Kidney (tissue), 14 donors: ENCODE results near the gene RHOB. TPM values are rescaled to one million over a fixed set of nuclear protein-coding genes. Genes with fewer than 3 reads are reported as not detected.

Experiments
- DNase-seq, 5 donors: peaks; one replicate each; pipeline ENCODE4 v3.0.0-alpha.2; 2013 to 2020
- FAIRE-seq: peaks from 2 replicates; lab custom pipeline; 2012; peaks lifted over from hg19 to GRCh38; lab: Jason Lieb, UNC
- H3K27ac ChIP-seq, 2 donors: one replicate each; pipeline ENCODE4 v1.7.0; 2013; ENCODE audit warnings: low read depth in 2 of 2, low read length in 2 of 2, inconsistent platforms in 1 of 2
- H3K27me3 ChIP-seq: one replicate; pipeline ENCODE4 v1.7.1; 2013; ENCODE audit warnings: low read length, inconsistent platforms; ENCODE audit not compliant: control insufficient read depth, insufficient read depth
- H3K36me3 ChIP-seq, 3 donors: one replicate each; pipeline versions ENCODE4 v1.7.0 to v1.7.1; 2013; ENCODE audit warnings: low read length in 3 of 3, control low read depth in 1 of 3, inconsistent platforms in 1 of 3; ENCODE audit not compliant: insufficient read depth in 3 of 3, control insufficient read depth in 2 of 3
- H3K4me1 ChIP-seq, 3 donors: one replicate each; pipeline versions ENCODE4 v1.7.0 to v1.7.1; 2013; ENCODE audit warnings: low read length in 3 of 3, inconsistent platforms in 1 of 3, low read depth in 1 of 3; ENCODE audit not compliant: control insufficient read depth in 2 of 3, insufficient read depth in 2 of 3
- H3K4me3 ChIP-seq, 3 donors: one replicate each; pipeline versions ENCODE4 v1.7.0 to v1.8.1; 2013; ENCODE audit warnings: low read length in 3 of 3, control low read depth in 1 of 3, inconsistent platforms in 1 of 3
- H3K9ac ChIP-seq, 3 donors: one replicate each; pipeline versions ENCODE4 v1.7.0 to v1.7.1; 2013; ENCODE audit warnings: low read length in 3 of 3, control low read depth in 1 of 3, inconsistent platforms in 1 of 3
- H3K9me3 ChIP-seq, 3 donors: one replicate each; pipeline versions ENCODE4 v1.7.0 to v1.7.1; 2013; ENCODE audit warnings: low read length in 3 of 3, control low read depth in 1 of 3, inconsistent platforms in 1 of 3; ENCODE audit not compliant: control insufficient read depth in 2 of 3, insufficient read depth in 1 of 3
- intact Hi-C: fragments of 100-400 bp; cut with DNase I; formaldehyde crosslinking; loops from one replicate; pipeline ENCODE4 v1.11.1; 2022
- polyA plus RNA-seq: library from polyadenylated mRNA; stranded (reverse); fragments of 350-450 nt; fragmentation: Illumina TruSeq; extraction: RNeasy Lipid Tissue Mini Kit (QIAGEN cat#74804); gene quantifications from one replicate; pipeline ENCODE4 v1.2.3, GENCODE V29; 2014; ENCODE audit warnings: low read depth, low replicate concordance; ENCODE audit not compliant: insufficient read depth
- total RNA-seq: library from RNA; stranded (reverse); fragmentation: NEBNext Ultra II Directional; extraction: Animal tissue kit (Norgen Biotek cat#: 25700); gene quantifications from one replicate; pipeline ENCODE4 v1.2.1, GENCODE V29; 2021
- TF ChIP-seq, protein P1 (sequence below): IDR thresholded peaks from 3 replicates; pipeline ENCODE4 v1.5.1; 2012; ENCODE audit warnings: mild to moderate bottlenecking, moderate library complexity, borderline replicate concordance; ENCODE audit not compliant: insufficient read depth; ENCODE audit errors: extremely low read depth
- donor health status: control.
- donor health status: control.
- donor health status: control.
- donor health status: control.
- donor health status: control.
- donor health status: DM: yes; HTN: yes; CAD: no.
- donor health status: Normal renal cell carcinoma (clear cell type).

The RHOB gene
- total and polyA plus RNA-seq, 2 donors from 2014 or later: 241 to 487 TPM

DNA sequence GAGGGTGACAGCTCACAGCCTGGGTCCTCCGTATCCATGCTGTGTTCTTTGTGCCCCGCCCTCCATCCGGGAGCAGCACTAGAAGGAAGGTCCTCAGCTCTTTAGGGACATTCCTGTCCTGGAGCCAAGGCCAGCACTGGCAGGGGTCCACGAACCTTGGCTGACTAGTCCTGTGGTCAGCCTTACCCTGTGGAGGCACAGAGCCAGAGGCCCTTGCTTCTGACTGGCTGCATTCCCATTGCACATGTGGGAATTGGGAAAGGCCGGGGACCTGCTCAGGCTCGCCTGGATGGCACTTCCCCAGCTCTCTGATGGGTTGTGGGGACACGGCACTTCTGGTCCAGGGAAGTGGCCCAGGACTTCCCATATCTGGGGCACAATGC, 24.9 kb upstream of the RHOB start:
- no peaks in the 10 kb centered on the region for H3K36me3 ChIP-seq
- peak overlapping the region in 1 of 2 donors; percentile 0 for H3K27ac ChIP-seq
- H3K9ac ChIP-seq: no peak overlapping the region
- no peak overlapping the region for H3K4me3 ChIP-seq
- peaks cover 0 to 28% (median 10%) of the 10 kb centered on the region in 3 donors for H3K4me1 ChIP-seq
- no peak for FAIRE-seq
- DNase-seq: peak in 1 of 5 donors; percentile 95
- no peaks in the 10 kb centered on the region for H3K27me3 ChIP-seq
- intact Hi-C loops: no loop called here
- no peaks in the 10 kb centered on the region for H3K9me3 ChIP-seq
- TF ChIP-seq, protein P1, sequence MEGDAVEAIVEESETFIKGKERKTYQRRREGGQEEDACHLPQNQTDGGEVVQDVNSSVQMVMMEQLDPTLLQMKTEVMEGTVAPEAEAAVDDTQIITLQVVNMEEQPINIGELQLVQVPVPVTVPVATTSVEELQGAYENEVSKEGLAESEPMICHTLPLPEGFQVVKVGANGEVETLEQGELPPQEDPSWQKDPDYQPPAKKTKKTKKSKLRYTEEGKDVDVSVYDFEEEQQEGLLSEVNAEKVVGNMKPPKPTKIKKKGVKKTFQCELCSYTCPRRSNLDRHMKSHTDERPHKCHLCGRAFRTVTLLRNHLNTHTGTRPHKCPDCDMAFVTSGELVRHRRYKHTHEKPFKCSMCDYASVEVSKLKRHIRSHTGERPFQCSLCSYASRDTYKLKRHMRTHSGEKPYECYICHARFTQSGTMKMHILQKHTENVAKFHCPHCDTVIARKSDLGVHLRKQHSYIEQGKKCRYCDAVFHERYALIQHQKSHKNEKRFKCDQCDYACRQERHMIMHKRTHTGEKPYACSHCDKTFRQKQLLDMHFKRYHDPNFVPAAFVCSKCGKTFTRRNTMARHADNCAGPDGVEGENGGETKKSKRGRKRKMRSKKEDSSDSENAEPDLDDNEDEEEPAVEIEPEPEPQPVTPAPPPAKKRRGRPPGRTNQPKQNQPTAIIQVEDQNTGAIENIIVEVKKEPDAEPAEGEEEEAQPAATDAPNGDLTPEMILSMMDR: no peak

DNA sequence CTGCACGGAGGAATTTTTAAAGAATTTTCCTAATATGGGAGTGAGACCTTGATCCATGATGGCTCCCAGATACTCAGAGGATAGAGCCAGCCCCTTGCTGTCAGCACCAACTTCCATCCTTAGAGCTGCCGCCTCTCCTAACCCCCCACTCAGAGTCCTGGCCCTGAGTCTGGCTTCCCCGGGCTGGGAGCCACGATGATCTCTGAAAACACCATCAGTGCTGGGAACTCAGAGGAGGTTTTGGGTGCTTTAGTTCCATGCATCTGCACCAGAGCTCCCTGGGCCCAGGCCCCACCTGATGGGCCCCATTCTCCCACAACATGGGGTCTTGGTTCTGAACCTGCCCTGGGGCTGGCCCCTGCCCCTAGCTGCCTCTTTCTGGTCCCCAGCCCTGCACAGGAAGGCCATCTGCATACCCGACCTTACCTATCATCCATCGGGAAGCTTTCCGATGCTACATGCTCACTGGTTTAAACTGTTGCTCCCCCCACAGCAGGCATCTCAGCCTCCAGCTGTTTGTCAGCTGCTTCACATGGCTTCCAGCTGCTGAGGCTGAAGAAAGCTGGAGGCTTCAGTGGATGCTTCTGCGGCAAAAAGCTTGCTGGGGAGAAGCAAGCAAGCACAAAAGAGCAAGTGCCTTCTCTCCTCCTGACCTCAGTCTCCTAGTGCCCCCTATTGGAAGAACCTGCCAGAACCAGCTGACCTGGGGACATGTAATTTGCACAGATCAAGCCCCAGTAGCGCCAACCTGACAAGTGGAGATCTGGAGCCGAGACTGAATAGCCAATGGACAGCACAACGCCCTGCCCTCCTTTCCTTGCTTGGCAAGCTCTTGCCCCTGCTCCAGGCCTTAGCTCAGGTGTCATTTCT, 24.2 kb upstream of the RHOB start:
- TF ChIP-seq, protein P1: no peak
- H3K27me3 ChIP-seq: no peaks in the 10 kb centered on the region
- H3K27ac ChIP-seq: no peak overlapping the region
- peak in 1 of 5 donors; percentile 80 for DNase-seq
- H3K9ac ChIP-seq: no peak overlapping the region
- no peak for FAIRE-seq
- peaks cover 0 to 28% (median 10%) of the 10 kb centered on the region in 3 donors for H3K4me1 ChIP-seq
- H3K36me3 ChIP-seq: no peaks in the 10 kb centered on the region
- no peak overlapping the region for H3K4me3 ChIP-seq
- no peaks in the 10 kb centered on the region for H3K9me3 ChIP-seq
- intact Hi-C loops: no loop called here

DNA sequence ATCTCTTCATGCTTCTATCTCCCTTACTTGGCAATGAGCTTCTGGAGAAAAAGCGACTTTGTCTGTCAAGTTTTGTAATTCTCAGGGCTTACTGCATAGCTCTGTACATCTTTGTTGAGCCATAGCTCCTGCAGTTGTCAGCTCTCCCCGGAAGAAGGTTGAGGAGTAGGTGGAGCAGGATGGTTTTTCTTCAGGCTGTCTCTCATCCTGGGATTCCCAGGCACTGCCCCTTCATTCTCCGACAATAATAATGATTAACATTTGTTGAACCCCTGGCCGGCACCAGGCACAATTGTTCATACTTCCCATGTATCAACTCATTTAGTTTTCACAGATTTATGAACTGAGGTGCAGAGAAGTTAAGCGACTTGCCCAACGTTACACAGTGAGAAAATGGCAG, 23.5 kb upstream of the RHOB start:
- Histone ChIP-seq H3K9me3 (no peaks in the 10 kb centered on the region), H3K36me3 (no peaks in the 10 kb centered on the region), H3K27ac (no peak overlapping the region), H3K27me3 (no peaks in the 10 kb centered on the region), H3K9ac (no peak overlapping the region), H3K4me3 (no peak overlapping the region), H3K4me1 (peaks cover 0 to 28% (median 10%) of the 10 kb centered on the region in 3 donors)
- FAIRE-seq (no peak), DNase-seq (no peak)
- intact Hi-C loops: no loop called here
- TF ChIP-seq, protein P1: no peak
